Activated naive CD4-positive, alpha-beta T cell treated with anti-CD3 and anti-CD28 coated beads, Interleukin-2, amount 50 U/mL, for 72 hours (primary cell): Measurements from ENCODE around the gene UNC5CL. TPM values are rescaled to one million over a fixed set of nuclear protein-coding genes. Genes with fewer than 3 reads are reported as not detected.

Experiments used
- ATAC-seq, 2 donors: fragments of 150-1000 bp; cut with Tn5 transposase; 2 replicates each; pipeline ENCODE4 v1.10.0; 2021; ENCODE audit warnings: mild to moderate bottlenecking in 2 of 2, moderate library complexity in 2 of 2
- DNase-seq, 2 donors: peaks; one replicate each; pipeline ENCODE4 v3.0.0; 2021 to 2022; ENCODE audit warnings: low spot score in 2 of 2
- H3K27ac Mint-ChIP-seq, 2 donors: one replicate each; pipeline ENCODE4 v1.8.0; 2022; ENCODE audit warnings: mild to moderate bottlenecking in 2 of 2, mixed read lengths in 2 of 2
- H3K36me3 Mint-ChIP-seq, 2 donors: one replicate each; pipeline ENCODE4 v1.8.0; 2022; ENCODE audit warnings: mixed read lengths in 2 of 2
- H3K9me3 Mint-ChIP-seq, 2 donors: one replicate each; pipeline ENCODE4 v1.8.0; 2022; ENCODE audit warnings: mixed read lengths in 2 of 2
- total RNA-seq, 2 donors: library from RNA; stranded (reverse); gene quantifications; one replicate each; pipeline ENCODE4 v1.2.3, GENCODE V29; 2022

UNC5CL gene
- total RNA-seq, 2 donors from 2014 or later: 2.8 to 5.1 TPM

GRCh38 chr6:41000248-41000647 is 38.8 kb downstream of the UNC5CL start:
- no peak for DNase-seq
- Mint-ChIP-seq H3K27ac (peak overlapping the region in 1 of 2 donors; percentile 1), H3K9me3 (no peaks in the 10 kb centered on the region), H3K36me3 (no peaks in the 10 kb centered on the region)
- ATAC-seq: no peak

- peak in 1 of 2 donors; percentile 43 for ATAC-seq
- no peaks in the 10 kb centered on the region for H3K9me3 Mint-ChIP-seq
- DNase-seq: no peak
- no peaks in the 10 kb centered on the region for H3K36me3 Mint-ChIP-seq
- H3K27ac Mint-ChIP-seq: peak overlapping the region in 1 of 2 donors; percentile 1
Measured at GRCh38 chr6:40999569-40999968, 39.5 kb downstream of the UNC5CL start.

- DNase-seq (no peak), ATAC-seq (no peak)
- no peaks in the 10 kb centered on the region for H3K9me3 Mint-ChIP-seq
- no peak overlapping the region for H3K27ac Mint-ChIP-seq
- H3K36me3 Mint-ChIP-seq: no peaks in the 10 kb centered on the region
Measured at GRCh38 chr6:40998661-40999060, 40.4 kb downstream of the UNC5CL start.

- ATAC-seq (no peak), DNase-seq (no peak)
- H3K9me3 Mint-ChIP-seq: no peaks in the 10 kb centered on the region
- no peaks in the 10 kb centered on the region for H3K36me3 Mint-ChIP-seq
- no peak overlapping the region for H3K27ac Mint-ChIP-seq
Measured at GRCh38 chr6:40997234-40997957, 41.6 kb downstream of the UNC5CL start.

GRCh38 chr6:40996591-40997233 is 42.3 kb downstream of the UNC5CL start:
- Mint-ChIP-seq H3K36me3 (no peaks in the 10 kb centered on the region), H3K27ac (no peak overlapping the region), H3K9me3 (no peaks in the 10 kb centered on the region)
- no peak for ATAC-seq
- no peak for DNase-seq

GRCh38 chr6:40992746-40993145 is 46.3 kb downstream of the UNC5CL start:
- DNase-seq (no peak), ATAC-seq (no peak)
- Mint-ChIP-seq H3K9me3 (no peaks in the 10 kb centered on the region), H3K36me3 (no peaks in the 10 kb centered on the region), H3K27ac (peak overlapping the region in 1 of 2 donors; percentile 24)

GRCh38 chr6:40990301-40990700 is 48.7 kb downstream of the UNC5CL start:
- H3K36me3 Mint-ChIP-seq: no peaks in the 10 kb centered on the region
- no peak for DNase-seq
- no peaks in the 10 kb centered on the region for H3K9me3 Mint-ChIP-seq

GRCh38 chr6:40989204-40990169 is 49.5 kb downstream of the UNC5CL start:
- DNase-seq: no peak
- H3K36me3 Mint-ChIP-seq: no peaks in the 10 kb centered on the region
- no peak overlapping the region for H3K27ac Mint-ChIP-seq
- ATAC-seq: no peak
- no peaks in the 10 kb centered on the region for H3K9me3 Mint-ChIP-seq

More at GRCh38 chr6:40990301-40990700, 48.7 kb downstream of the UNC5CL start:
- H3K27ac Mint-ChIP-seq: no peak overlapping the region
- ATAC-seq: no peak

- no peaks in the 10 kb centered on the region for H3K36me3 Mint-ChIP-seq
- H3K9me3 Mint-ChIP-seq: no peaks in the 10 kb centered on the region
- DNase-seq (no peak), ATAC-seq (no peak)
- H3K27ac Mint-ChIP-seq: no peak overlapping the region
Measured at GRCh38 chr6:40988634-40989033, 50.4 kb downstream of the UNC5CL start.

GRCh38 chr6:40986921-40987819 is 51.9 kb downstream of the UNC5CL start:
- Mint-ChIP-seq H3K27ac (no peak overlapping the region), H3K9me3 (no peaks in the 10 kb centered on the region), H3K36me3 (no peaks in the 10 kb centered on the region)
- no peak for ATAC-seq
- DNase-seq: no peak

GRCh38 chr6:40986364-40986763 is 52.7 kb downstream of the UNC5CL start:
- ATAC-seq: no peak
- Mint-ChIP-seq H3K36me3 (no peaks in the 10 kb centered on the region), H3K9me3 (no peaks in the 10 kb centered on the region)

GRCh38 chr6:40983752-40984151 is 55.3 kb downstream of the UNC5CL start:
- ATAC-seq: no peak
- Mint-ChIP-seq H3K27ac (no peak overlapping the region), H3K36me3 (no peaks in the 10 kb centered on the region), H3K9me3 (no peaks in the 10 kb centered on the region)
- no peak for DNase-seq

More at GRCh38 chr6:40986364-40986763, 52.7 kb downstream of the UNC5CL start:
- H3K27ac Mint-ChIP-seq: no peak overlapping the region
- DNase-seq: no peak

GRCh38 chr6:40982917-40983316 is 56.1 kb downstream of the UNC5CL start:
- H3K36me3 Mint-ChIP-seq: no peaks in the 10 kb centered on the region
- DNase-seq (no peak), ATAC-seq (no peak)
- H3K27ac Mint-ChIP-seq: no peak overlapping the region
- H3K9me3 Mint-ChIP-seq: no peaks in the 10 kb centered on the region

GRCh38 chr6:40978687-40979289 is 60.2 kb downstream of the UNC5CL start:
- H3K9me3 Mint-ChIP-seq: no peaks in the 10 kb centered on the region
- DNase-seq: no peak
- ATAC-seq: no peak
- no peak overlapping the region for H3K27ac Mint-ChIP-seq
- peaks cover 0 to 6% of the 10 kb centered on the region in 2 donors for H3K36me3 Mint-ChIP-seq

GRCh38 chr6:40977695-40978094 is 61.3 kb downstream of the UNC5CL start:
- Mint-ChIP-seq H3K27ac (no peak overlapping the region), H3K36me3 (peaks cover 0 to 12% of the 10 kb centered on the region in 2 donors), H3K9me3 (peaks cover 0 to 4% of the 10 kb centered on the region in 2 donors)
- ATAC-seq: no peak
- DNase-seq: no peak

- DNase-seq: no peak
- peaks cover 0 to 12% of the 10 kb centered on the region in 2 donors for H3K36me3 Mint-ChIP-seq
- H3K9me3 Mint-ChIP-seq: peaks cover 0 to 4% of the 10 kb centered on the region in 2 donors
Measured at GRCh38 chr6:40977085-40977484, 61.9 kb downstream of the UNC5CL start.

More at GRCh38 chr6:40977085-40977484, 61.9 kb downstream of the UNC5CL start:
- no peak overlapping the region for H3K27ac Mint-ChIP-seq
- ATAC-seq: no peak
